Pulmonary artery endothelial cell (primary cell): Measurements from ENCODE around the gene ZSWIM5. TPM values are rescaled to one million over a fixed set of nuclear protein-coding genes. Genes with fewer than 3 reads are reported as not detected.

ENCODE experiments used
- total RNA-seq: library from RNA; depleted of rRNA; stranded (reverse); fragments of >200 nt; gene quantifications from 2 replicates; pipeline ENCODE4 v1.2.3, GENCODE V29; 2014

ZSWIM5 gene
- total RNA-seq, 1 donor from 2014 or later, result 0.46 TPM

Other genes with a start within 250 kb of the ZSWIM5 start
- 34.0 and 46.9 TPM in 2 replicates for gene EIF2B3, start 220.0 kb downstream of the ZSWIM5 start, total RNA-seq
- gene HECTD3, start 195.3 kb downstream of the ZSWIM5 start, total RNA-seq, result 24.3 and 32.4 TPM in 2 replicates
- 265 and 302 TPM in 2 replicates for gene UROD, start 194.4 kb downstream of the ZSWIM5 start, total RNA-seq
- 4.7 and 7.2 TPM in 2 replicates for gene HPDL, start 120.3 kb upstream of the ZSWIM5 start, total RNA-seq
- gene TOE1, start 133.6 kb upstream of the ZSWIM5 start, total RNA-seq, result 21.4 and 29.0 TPM in 2 replicates
- gene MUTYH, start 133.8 kb upstream of the ZSWIM5 start, total RNA-seq, result 11.7 and 16.3 TPM in 2 replicates